Epithelial cell of esophagus (primary cell): ENCODE measurements around the gene WDR4.
"Not testable (repeated sequence)": the region's sequence is repeated elsewhere in the genome, so short reads cannot be mapped to it uniquely, and the experiment has no call there.

Experiments used
- DNase-seq: peaks from one replicate; pipeline ENCODE4 v3.0.0; 2010; ENCODE audit warnings: low read depth
- H3K4me3 ChIP-seq: 2 replicates; pipeline ENCODE4 v1.5.1; 2011; ENCODE audit warnings: mild to moderate bottlenecking, low read length, control low read depth
- TF ChIP-seq, protein P1 (sequence below): IDR thresholded peaks from 2 replicates; pipeline ENCODE4 v1.5.1; 2011; ENCODE audit warnings: low read depth, mild to moderate bottlenecking, low read length, control low read depth, inconsistent platforms; ENCODE audit not compliant: insufficient read depth; ENCODE audit errors: missing control alignments

The WDR4 gene

GRCh38 chr21:42921927-42922326 is 42.6 kb upstream of the WDR4 start:
- DNase-seq: no peak
- H3K4me3 ChIP-seq: no peak overlapping the region
- TF ChIP-seq, protein P1, sequence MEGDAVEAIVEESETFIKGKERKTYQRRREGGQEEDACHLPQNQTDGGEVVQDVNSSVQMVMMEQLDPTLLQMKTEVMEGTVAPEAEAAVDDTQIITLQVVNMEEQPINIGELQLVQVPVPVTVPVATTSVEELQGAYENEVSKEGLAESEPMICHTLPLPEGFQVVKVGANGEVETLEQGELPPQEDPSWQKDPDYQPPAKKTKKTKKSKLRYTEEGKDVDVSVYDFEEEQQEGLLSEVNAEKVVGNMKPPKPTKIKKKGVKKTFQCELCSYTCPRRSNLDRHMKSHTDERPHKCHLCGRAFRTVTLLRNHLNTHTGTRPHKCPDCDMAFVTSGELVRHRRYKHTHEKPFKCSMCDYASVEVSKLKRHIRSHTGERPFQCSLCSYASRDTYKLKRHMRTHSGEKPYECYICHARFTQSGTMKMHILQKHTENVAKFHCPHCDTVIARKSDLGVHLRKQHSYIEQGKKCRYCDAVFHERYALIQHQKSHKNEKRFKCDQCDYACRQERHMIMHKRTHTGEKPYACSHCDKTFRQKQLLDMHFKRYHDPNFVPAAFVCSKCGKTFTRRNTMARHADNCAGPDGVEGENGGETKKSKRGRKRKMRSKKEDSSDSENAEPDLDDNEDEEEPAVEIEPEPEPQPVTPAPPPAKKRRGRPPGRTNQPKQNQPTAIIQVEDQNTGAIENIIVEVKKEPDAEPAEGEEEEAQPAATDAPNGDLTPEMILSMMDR: no peak

DNA sequence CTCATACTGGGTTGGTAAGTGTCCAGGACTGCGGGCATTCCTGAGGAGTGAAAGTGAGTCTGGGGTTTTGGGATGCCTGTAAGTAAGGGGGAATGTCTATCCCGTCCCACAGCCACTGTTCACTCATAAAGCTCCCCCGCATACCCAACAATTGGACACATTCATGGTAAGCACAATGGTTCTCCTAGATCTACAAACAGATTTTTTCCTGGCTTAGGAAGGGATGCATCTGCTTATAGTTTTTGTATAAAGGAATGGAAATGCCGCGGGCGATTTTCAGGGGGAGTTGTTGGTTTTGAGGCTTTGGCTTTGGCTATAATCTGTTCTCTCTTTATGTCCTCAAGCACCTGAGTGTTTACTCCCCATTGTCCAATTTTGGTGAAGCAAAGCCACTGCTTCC is 39.0 kb upstream of the WDR4 start:
- TF ChIP-seq, protein P1: no peak
- DNase-seq: no peak
- no peak overlapping the region for H3K4me3 ChIP-seq

- no peak overlapping the region for H3K4me3 ChIP-seq
- TF ChIP-seq, protein P1: no peak
- DNase-seq: no peak
These were observed 34.1 kb upstream of the WDR4 start for GRCh38 chr21:42913476-42913875.

GRCh38 chr21:42911920-42912319 is 32.6 kb upstream of the WDR4 start:
- H3K4me3 ChIP-seq: not testable (repeated sequence)
- peak; percentile 15 for DNase-seq

DNA sequence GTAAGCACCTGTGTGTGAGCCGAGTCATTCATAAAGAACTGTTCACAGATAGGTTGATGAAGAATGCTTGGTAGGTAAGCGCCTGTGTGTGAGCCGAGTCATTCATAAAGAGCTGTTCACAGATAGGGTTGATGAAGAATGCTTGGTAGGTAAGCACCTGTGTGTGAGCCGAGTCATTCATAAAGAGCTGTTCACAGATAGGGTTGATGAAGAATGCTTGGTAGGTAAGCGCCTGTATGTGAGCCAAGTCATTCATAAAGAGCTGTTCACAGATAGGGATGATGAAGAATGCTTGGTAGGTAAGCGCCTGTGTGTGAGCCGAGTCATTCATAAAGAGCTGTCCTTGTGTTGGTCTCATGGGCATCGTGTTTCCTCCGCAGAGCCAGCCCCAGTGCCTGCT is 29.1 kb upstream of the WDR4 start:
- H3K4me3 ChIP-seq, DNase-seq: not testable (repeated sequence)

DNA sequence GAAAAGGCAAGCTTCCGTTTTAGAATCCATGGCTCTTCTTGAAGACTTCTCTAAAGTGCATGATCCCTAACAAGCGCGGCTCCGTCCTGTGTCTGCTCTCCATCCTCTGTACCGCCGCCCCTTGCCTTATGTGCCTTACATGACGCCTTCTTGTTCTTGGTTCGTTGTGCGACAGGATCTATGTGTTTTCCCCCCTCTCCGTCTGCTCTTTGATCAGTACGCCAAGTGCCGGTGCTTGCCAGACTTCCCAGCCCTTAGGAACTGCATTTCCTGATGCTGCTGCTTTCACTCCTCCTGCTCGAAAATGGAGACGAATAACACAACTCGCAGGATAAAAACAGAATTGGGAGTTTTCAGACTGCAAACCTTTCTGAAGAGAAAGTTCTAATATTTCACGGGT is 26.9 kb upstream of the WDR4 start:
- H3K4me3 ChIP-seq: no peak overlapping the region
- TF ChIP-seq, protein P1: no peak
- DNase-seq: no peak

DNA sequence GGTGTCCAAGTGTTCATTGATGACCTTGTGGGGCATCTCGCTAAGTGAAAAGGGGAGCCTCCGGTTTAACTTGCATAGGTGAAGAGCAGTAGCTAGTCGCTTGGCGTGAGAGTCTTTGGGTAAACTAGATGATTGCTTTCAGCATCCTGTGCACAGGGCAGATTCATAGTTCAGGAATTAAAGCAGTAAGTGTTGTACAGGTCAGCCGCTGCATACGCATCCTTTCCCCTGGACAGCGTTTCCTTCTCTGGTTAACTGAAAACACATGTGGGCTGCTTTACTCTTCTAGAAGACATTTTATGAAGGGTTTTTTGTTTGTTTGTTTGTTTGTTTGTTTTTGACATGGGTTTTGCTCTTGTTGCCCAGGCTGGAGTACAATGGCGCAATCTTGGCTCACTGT is 25.9 kb upstream of the WDR4 start:
- no peak overlapping the region for H3K4me3 ChIP-seq
- TF ChIP-seq, protein P1: no peak
- no peak for DNase-seq

DNA sequence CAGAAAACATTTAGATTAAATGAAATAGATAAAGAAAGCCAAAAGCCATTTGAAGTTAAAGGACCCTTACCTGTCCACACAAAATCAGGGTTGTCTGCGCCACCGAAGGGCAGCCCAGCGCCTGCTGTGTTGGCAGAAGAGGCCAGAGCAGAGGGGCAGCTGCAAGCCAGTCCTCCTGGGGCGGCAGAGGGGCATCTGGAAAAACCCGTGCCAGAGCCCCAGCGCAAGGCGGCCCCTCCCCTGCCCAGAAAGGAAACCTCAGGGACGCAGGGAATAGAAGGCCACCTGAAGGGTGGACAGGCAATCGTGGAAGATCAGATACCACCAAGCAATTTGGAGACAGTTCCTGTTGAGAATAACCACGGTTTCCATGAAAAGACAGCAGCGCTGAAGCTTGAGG is 24.5 kb upstream of the WDR4 start:
- TF ChIP-seq, protein P1: no peak
- H3K4me3 ChIP-seq: no peak overlapping the region
- DNase-seq: no peak
